ENCODE results near the gene SPACDR. TPM values are rescaled to one million over a fixed set of nuclear protein-coding genes. Genes with fewer than 3 reads are reported as not detected.

SPACDR gene
- total RNA-seq, 4 donors from 2014 or later = 0.68 TPM; not detected in 3

GRCh38 chr7:100488333-100489095, 24.5 kb upstream of the SPACDR start:
- TF ChIP-seq CTCF (IDR thresholded peaks at IDR 0.05; ENCODE audit: low read depth) = no peak

- TF ChIP-seq CTCF (IDR thresholded peaks at IDR 0.05; ENCODE audit: low read depth) = no peak
These were observed 22.8 kb upstream of the SPACDR start for GRCh38 chr7:100486753-100487446.

- TF ChIP-seq CTCF (IDR thresholded peaks at IDR 0.05; ENCODE audit: low read depth) = no peak
These were observed 22.1 kb upstream of the SPACDR start for GRCh38 chr7:100486111-100486636.

- no peak for TF ChIP-seq CTCF (IDR thresholded peaks at IDR 0.05; ENCODE audit: low read depth)
These were observed 21.4 kb upstream of the SPACDR start for GRCh38 chr7:100485471-100485876.

- TF ChIP-seq CTCF (IDR thresholded peaks at IDR 0.05; ENCODE audit: low read depth) = no peak
These were observed 20.6 kb upstream of the SPACDR start for GRCh38 chr7:100484673-100485045.

- TF ChIP-seq CTCF (IDR thresholded peaks at IDR 0.05; ENCODE audit: low read depth) = no peak
These were observed 19.9 kb upstream of the SPACDR start, which contains the start of gene NYAP1 for GRCh38 chr7:100483722-100484672. Gene NYAP1, plus strand, starts transcription at chr7:100483927. Its CDS starts 1,385 bp downstream, at chr7:100485312.
